HL-60 (cell line): ENCODE results near the gene FOXRED2.

Experiments
- POLR2AphosphoS5 ChIP-seq: IDR thresholded peaks from 2 replicates; pipeline ENCODE4 v1.6.1; 2012; ENCODE audit warnings: low read depth
- TF ChIP-seq, protein P1 (sequence below): IDR thresholded peaks from one replicate; pipeline ENCODE4 v1.5.1; 2011; ENCODE audit warnings: low read length, control low read depth, inconsistent platforms; ENCODE audit not compliant: insufficient read depth

DNA sequence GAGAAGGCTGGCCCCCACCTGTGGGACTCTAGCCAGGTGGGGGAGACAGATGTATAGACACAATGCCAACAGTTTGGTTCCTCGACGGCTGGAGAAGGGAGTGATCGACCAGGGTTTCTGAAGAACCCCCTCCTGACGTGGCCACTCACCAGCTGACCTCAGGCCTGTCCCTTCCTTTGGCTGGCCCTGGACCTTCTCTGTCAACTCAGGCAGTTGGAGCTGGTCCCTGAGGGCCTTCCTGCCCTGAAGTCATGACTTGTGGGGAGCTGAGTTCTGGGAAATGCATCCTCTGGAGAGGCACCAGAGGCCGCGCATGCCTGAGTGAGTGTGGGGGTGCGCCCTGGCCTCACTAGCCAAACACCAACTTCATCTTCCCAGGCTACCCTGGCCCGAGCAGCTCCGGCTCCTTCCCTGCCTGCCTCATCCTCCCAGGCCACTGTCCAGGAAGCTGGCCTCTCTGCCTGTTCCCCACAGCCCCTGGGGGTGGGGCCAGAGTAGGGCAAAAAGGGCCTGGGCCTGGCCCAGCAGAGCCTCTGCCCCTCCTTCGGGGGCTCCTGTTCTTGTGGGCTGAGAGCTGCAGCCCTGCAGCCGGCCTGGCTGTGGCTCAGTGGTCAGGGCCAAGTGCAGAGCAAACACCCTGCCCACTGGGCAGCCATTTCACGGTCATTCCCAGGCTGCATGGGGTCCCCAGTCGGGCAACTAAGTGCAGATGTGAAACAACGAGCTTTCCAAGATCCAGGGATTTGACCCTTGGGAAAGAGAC is 49.0 kb downstream of the FOXRED2 start:
- TF ChIP-seq, protein P1, sequence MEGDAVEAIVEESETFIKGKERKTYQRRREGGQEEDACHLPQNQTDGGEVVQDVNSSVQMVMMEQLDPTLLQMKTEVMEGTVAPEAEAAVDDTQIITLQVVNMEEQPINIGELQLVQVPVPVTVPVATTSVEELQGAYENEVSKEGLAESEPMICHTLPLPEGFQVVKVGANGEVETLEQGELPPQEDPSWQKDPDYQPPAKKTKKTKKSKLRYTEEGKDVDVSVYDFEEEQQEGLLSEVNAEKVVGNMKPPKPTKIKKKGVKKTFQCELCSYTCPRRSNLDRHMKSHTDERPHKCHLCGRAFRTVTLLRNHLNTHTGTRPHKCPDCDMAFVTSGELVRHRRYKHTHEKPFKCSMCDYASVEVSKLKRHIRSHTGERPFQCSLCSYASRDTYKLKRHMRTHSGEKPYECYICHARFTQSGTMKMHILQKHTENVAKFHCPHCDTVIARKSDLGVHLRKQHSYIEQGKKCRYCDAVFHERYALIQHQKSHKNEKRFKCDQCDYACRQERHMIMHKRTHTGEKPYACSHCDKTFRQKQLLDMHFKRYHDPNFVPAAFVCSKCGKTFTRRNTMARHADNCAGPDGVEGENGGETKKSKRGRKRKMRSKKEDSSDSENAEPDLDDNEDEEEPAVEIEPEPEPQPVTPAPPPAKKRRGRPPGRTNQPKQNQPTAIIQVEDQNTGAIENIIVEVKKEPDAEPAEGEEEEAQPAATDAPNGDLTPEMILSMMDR, result no peak
- TF ChIP-seq POLR2AphosphoS5, result no peak
